NCI-H1092 treated with DMSO at 0.1 percent for 48 hours (cell line): ENCODE measurements around the gene IL6ST.
A peak's percentile ranks its signal among the peaks of the same experiment; 100 is the strongest.
"Not testable (repeated sequence)": the region's sequence is repeated elsewhere in the genome, so short reads cannot be mapped to it uniquely, and the experiment has no call there.

Source experiments
- DNase-seq: peaks from one replicate; lab custom pipeline; 2025; lab: John Stamatoyannopoulos, UW

Gene IL6ST

DNA sequence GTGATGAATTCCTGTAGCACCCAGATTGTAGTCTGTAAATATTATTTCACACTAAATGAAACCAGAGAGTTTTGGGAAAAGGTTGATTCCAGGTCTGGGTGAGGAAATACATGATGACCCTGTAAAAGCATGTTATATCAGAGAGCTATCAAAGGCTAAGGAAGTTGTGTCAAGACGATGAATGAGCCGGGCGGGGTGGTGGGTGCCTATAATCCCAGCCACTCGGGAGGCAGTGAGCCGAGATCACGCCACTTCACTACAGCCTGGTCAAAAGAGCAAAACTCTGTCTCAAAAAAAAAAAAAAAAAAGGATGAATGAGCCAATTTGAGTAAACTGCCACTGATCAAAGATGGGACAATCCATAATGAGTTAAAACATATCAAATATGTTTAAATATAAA is 29.2 kb downstream of the IL6ST start:
- DNase-seq, result no peak

DNA sequence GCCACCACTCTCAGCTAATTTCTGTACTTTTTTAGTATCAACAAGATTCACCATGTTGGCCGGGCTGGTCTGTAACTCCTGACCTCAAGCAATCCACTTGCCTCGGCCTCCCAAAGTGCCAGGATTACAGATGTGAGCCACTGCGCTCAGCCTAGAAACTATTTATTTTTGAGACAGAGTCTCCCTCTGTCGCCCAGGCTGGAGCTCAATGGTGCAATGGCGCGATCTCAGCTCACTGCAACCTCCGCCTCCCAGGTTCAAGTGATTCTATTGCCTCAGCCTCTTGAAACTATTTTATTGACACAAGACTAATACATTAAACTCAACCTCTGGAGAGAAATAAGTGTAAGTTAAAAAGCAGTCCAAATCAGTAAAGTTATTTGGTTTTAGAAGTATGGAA is 34.0 kb downstream of the IL6ST start:
- DNase-seq, result no peak

DNA sequence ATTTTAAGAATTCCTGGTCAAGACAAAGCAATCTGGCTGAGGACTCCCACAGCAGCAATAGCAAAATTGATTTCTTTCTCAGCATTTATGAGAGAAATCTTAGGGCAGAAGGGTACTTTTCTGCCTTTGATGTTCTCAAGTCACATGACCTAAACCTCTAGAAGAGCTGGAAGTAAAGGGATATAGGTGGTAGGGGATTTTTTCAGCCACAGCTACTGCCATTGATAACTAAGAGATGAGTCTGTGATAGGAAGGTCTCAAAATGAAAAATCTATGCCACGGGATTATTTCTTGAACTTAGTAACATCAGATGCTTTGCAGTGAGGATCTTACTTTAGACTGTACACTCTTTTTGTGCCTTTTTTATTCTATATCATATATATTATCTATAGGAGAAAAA is 35.6 kb downstream of the IL6ST start:
- DNase-seq, result no peak

DNA sequence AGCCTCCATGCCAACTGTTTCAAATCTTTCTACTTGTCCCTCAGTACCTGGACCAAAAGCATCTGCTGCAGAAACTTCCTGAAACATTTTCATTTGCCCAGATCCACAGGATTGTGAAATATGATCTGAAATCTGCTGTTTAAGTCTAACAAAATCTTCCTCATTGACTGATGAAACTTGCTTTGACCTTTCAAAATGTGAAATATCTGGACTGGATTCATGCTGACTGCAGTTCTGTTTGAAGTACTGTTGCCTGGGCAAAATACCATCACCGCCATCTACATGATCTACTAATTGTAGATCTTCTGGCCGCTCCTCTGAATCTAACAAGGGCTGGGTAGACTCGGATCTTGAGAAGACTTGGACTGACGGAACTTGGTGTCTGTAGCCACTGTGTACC is 53.6 kb downstream of the IL6ST start:
- DNase-seq, result not testable (repeated sequence)

DNA sequence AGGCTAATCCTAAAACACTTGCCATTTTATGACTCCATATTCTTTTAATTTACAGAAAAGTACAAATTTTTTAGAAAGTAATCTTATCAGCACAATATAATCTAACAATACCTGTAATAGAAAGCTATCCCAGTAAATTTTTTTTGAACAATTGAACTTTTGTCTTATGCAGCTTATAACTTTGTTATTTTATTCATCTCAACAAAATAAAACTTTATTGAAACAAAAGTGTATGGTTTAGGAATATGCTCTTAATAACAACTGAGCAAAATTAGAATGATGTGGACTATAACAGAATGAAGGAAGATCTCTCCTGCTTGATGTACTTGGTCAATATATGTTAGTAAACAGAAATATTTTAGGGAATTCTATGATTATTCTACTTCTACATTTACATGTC is 57.2 kb downstream of the IL6ST start:
- not testable (repeated sequence) for DNase-seq

DNA sequence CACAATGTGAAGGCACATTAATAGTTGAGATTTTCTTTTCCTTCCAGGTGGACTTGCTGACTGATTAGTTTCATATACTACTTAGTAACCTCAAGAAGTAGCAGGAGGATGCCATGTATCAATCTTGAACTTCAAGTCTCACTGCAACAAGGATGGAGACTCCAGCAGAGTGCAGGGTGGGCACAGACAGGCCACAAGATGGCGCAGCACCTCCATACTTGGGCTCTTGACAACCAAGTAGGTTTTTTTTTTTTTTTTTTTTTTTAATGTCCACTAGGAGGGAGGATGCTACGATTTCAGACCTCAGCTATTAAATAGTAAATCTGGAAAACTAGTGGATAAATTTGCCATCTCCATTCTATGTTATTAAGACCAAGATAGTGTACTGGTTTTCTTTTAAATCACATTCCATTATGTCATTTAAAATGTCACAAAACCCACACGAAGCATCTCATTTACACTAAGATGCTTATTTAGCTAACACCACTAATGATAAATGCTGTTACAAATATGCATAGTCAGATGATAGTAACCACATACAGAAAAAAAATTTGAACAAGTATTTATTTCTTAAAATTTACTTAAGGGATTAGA is 58.6 kb downstream of the IL6ST start:
- peak; percentile 39 for DNase-seq

DNA sequence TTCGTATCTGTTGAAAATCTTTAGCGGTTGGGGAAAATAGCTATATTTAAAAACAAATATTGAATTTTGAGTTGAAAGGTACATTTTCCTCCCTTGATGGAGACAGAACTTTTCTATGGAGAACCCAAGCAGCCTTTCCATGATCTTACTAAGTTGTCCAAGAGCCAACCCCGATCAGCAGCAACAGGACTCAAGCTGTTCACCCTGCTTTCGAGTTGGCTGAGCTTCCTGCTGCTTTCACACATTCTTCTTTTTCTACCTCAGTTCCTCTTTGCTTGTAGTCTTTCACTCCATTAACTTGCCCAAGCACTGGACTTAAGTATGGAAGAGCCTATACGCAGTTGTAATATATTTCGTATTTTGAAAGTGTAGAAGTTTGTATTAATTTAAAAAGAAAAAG is 59.4 kb downstream of the IL6ST start:
- DNase-seq, result no peak

DNA sequence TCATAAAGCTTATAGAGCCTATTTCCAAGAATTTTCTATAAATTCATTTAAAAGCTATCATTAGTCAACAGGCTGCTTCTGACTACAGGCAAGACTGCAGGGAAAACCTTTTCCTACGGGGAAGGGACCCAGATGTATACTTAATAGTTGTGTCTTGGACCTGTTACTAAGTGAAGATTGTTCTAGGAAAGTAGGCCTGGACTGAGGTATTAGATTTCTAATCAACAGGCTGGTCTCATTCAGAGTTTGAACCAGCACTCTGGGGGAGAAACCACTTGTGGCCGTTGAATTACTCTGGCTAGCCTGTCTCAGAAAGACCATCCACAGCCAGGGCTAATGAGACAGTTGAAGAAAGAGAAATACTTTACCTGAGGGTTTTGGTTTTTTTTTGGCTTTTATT is 60.0 kb downstream of the IL6ST start:
- no peak for DNase-seq

DNA sequence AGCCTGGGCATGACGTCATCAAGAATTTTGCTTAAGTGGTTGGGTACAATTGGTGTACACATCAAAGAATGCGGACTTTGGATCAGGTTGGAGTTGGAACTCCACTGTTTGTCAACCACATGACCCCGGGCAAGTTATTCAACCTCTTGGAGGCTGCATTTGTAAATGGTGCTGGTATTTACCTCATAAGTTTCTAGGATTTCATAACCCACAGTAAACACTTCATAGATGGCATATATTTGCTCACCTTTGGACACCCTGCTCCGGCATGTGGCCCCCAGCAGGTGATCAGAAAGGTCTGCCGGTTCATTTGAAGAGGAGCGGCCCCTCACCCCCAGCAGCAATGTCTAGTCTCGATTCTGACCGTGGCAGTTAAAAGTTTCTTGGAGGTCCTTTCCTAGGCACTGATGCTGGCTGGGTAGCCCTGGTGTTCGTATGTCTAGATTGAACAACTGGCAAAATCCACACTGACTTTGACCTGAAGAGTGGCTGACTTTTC is 60.6 kb downstream of the IL6ST start:
- no peak for DNase-seq

DNA sequence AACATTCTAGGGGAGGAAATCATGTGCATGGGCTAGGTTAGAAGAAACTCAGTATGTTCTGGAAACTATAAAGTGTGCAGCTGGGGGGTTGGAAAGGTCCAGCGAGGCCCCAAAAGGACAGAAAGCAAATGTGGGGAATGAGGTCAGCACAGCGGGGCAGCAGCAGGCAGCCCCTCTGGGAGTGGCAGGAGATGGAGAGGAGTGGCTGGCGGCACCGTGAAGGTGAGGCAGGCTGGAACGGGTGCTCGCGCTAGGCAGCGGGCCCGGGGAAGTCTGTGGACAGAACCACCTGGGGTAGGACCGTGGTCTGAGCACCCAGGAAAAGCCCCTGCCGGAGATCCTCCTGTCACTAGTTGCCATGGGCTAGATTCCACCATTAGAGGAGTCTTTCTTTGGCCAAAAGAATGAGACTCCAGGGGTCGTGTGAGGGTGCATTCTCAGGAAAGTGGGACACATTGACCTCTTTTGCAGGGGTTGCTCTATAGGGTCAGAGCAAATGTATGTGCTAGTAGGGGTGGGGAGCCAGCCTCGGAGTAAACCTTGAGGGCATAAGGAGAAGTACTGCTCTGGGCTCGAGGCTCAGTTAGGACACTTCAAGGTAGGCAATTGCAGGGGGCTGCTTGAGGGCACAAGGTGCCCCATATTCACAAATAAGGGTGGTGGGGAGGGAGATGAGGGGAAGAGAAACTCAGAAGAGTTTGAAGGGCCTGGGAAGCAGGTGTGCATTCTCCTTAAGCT is 61.2 kb downstream of the IL6ST start:
- DNase-seq, result no peak

DNA sequence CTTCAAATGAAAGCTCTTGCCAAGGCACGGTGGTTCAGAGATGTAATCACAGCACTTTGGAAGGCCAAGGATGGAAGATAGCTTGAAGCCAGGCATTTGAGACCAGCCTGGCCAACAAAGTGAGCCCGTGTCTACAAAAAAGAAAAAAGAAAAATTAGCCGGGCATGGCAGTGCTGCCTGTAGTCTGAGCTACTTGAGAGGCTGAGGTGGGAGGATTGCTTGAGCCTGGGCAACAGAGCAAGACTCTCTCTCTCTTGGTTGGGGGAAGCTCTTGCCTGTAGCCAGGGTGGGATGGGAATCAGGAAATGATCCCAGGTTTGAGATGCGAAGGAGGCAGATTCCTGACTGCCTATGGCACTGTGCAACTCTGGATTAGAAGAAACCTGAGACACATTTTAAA is 62.1 kb downstream of the IL6ST start:
- DNase-seq, result no peak

DNA sequence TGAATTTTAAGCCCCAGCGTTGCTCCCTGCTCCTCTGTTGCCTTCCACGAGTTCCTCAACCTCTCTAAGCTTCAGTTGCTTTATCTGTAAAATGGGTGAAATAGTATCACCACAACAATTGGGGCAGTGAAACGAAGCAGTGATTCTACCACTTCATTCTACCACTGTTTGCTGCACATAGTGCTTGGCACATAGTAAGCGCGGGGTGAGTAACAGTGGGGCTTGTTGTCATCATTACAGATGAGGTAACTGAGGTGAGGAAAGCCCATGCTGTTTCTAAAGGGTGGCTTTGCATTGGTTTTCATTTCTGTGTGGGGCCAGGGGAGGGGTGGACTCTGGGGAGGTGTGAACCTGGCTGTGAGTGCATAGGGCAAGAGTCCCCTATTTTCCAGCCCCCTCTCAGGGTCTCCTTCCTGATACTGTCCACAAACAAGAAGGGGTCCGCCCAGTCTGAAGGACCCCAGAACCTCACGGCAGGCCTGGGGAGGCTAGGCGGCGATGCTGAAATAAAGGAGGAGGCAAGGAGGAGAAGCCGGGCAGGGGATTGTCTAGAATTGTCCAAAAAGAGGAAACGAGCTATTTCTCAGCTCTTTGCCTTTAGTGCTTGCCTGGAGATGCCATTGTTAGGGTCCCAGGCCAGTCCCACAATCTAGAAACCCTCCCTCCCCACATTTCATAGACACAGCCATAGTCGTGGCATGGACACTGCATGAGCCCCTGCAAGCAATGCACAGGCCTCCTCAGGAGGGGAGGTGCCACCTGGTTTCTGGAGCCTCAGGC is 65.6 kb downstream of the IL6ST start:
- no peak for DNase-seq

DNA sequence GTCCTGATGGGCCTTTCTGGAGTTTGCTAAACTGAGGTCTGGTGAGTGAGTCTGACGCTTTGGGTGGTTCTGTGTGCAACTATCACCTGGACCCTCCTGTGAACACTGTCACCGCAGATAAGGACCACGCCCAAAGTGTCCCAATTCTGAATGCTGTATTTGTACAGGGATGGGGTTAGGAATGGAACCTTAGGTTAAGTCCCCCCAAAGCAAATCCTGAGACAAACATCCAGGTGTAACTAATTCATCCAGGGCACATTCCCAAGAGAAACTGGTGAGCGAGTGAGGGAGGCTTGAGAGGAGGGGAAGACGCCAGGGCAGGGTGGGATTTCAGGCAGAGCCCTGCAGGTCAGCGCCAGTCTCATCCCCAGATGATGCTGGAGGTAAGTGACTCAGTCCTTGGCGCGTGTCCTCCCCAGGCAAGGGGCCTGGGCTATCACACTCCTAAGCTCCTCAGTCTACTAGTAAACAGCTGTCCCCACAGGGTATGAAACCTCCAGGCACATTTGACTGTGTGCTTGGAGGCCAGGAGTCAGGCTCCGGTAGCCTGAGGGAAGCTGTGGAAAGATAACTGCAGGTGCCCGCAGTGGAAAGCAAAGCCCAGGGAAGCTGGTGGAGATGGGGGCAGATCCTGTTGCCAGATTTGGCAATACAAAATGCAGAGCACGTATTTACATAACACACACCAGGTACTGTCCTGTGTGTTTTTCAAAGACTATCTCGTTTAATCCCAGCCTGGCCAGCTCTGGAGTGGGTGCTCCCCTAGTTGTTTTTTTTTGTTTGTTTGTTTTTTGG is 66.7 kb downstream of the IL6ST start:
- no peak for DNase-seq

DNA sequence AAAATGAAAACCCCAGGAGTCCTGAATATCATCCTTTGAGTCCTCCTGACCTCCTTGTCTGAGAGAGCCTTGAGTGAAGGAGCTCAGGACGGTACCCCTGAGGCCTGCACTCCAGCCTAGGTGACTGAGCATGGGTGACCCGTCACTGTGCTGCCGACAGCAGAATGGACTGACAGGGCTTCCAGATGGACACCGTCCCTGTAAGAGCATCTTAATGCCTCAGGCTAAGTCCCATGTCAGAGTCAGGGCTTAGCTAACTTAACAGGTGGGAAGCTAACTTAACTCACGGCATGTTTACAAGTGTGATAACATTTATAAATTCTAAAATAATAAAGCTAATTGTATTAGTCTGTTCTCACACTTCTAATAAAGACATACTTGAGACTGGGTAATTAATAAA is 68.3 kb downstream of the IL6ST start:
- no peak for DNase-seq

DNA sequence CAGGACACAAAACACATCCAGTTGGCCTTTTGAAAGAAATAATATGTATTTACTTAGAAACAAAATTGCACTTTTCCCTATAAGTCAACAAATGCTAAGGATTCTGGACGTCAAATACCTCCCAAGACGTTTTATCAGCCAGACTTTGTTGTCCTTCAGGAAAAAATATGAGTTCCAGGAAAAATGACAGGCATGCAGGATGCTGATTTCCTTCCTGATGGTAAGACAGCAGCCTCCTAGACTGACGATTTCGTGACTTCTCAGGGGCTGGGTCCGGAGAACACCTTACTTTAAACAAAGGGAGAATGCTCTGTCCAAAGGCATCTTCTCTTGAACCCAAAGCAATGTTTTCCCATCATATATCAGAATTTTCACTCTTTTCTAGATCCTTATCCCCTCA is 69.1 kb downstream of the IL6ST start:
- no peak for DNase-seq

DNA sequence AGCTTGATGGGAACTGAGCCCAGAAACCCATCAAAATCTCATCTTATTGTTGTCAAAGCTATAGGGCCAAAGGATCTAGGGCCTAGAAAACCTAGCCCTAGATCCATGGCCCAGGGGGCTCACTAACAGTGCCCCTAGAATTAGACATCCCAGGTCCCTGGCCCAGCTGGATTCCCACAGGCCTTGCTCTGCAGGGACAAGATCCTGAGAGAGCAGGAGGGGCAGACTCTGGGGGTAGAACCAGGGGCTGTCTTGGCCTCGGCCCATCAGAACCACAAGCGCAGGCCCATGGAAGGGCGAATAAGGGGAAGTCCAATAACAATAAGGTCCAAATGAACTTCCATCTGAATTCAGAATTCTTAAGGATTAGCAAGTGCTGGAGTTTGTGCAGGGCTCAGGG is 69.6 kb downstream of the IL6ST start:
- no peak for DNase-seq

DNA sequence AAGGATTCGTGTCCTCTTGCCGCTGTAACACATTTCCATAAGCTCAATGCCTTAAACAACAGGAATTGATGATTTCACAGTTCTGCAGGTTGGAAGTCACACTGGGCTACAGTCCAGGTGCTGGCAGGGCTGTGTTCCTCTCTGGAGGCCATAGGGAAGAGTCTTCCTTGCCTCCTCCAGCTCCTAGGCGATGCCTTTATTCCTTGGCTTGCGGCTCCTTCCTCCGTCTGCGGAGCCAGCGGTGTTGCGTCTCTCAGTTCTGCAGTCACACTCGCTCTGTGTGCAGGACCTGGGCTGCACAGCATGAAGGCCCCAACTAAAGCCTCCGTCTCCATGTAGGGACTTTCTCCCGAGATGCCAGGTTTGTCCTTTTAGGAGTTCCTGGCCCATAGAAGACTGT is 70.0 kb downstream of the IL6ST start:
- no peak for DNase-seq

DNA sequence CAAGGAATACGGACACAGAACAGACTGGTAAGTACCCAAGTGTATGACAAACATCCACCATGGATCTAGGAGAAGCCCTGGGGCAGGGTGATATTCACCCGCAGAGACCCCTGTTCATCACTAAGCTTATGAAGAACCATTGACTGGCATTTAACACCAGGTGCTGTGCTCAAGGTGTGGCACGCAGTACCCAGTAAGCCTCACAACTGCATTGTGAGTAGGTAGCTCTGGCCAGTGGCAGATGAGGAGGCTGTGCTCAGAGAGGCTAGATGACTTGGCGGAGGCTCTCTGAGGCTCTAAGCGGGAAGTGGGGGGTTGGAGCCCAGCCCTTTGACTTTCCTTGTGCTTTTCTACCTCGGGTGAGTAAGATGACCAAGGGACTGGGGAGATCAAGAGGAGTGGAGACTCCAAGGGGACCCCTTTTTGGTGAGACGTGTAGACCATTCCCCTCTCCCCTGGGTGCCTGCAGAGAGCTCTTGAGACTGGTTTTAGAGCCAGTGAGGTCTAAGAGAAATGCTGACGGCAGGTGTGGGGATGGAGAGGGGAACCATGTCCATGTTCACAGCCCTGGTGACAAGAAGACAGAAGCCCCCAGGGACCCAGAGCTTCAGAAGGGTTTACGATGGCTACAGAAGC is 70.8 kb downstream of the IL6ST start:
- no peak for DNase-seq

DNA sequence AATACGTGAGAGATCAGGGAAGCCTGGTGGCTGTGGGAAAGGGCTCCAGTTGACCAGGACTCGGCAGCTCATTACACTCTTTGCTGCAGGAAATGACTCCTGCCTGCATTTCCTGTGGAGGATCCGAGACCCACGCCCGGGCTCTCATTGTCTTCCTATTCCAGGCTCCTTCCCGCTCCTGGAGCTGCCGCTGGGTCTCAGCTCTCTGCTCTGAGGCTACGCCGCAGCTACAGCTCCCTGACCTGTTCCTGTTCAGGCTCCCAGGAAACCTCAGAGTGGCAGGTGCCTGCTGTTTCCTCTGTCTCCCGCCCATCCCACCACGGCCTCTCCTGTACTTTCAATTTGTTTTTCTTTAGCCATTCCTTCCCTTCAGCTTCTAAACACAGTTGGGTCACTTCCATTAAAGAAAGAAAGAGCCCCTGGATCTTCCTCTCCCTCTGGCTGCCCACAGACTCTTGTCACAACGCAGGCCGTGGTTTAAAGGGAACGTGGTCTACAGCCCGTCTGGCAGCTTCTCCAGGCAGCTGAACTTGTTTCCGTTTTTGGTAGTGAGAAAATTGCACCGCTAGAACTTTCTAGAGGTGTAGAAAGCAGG is 71.5 kb downstream of the IL6ST start:
- no peak for DNase-seq

DNA sequence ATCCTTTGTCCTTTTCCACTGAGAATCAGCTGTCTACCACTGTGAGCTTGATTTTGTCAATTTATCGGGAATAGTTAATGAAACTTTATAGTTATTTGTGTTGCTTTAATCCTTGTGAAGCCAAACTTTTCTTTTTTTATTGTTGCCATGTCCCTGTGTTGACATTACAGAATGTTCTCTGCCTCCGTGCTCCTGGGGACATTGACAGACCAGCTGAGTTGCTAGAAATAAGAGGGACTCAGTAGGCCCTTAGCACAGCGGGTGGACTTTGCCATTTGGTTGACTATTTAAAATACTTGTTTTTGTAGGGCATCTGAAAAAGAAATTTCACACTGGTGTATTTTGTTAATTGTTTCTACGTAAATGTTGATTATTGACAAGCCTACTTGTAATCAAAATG is 73.1 kb downstream of the IL6ST start:
- no peak for DNase-seq

DNA sequence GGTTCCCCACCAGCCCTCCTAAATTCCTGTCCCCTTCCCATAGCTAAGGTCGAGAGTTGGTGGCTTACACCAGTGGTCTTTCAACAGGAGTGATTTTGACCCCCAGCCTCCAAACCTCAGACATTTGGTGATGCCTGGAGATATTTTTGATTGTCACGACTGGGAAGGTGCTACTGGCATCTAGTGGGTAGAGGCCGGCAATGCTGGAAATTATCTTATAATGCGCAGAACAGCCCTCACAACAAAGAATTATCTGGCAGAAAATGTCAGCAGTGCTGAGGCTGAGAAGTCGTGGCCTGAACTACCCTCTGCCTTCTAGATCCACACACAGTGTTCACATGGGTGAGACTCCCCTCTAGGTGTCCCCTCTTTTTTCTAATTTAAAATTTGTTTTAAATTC is 74.0 kb downstream of the IL6ST start:
- no peak for DNase-seq
